ENCODE data around the gene VGLL1. TPM values are rescaled to one million over a fixed set of nuclear protein-coding genes. Genes with fewer than 3 reads are reported as not detected.

Gene VGLL1
- total RNA-seq, 1 donor from 2014 or later = not detected

DNA sequence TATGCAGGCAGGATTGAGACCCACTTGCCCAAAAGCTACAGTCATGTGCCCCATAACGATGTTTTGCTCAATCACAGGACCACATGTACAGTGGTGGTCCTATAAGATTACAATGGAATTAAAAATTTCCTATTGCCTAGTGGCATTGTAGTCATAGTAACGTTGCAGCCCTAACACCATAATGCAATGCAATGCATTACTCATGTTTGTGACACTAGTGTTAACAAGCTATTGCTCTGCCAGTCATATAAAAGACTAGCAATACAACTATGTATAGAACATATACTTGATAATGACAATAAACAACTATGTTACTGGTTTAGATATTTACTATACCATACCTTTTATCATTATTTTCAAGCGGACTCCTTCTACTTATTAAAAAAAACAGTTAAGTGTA, 50.6 kb downstream of the VGLL1 start:
- intact Hi-C loops (cut with DNase I) = no loop called here
- no peaks in the 10 kb centered on the region for H3K27me3 ChIP-seq (ENCODE audit: low read depth)
- H3K4me1 ChIP-seq = no peaks in the 10 kb centered on the region
- TF ChIP-seq CTCF (IDR thresholded peaks at IDR 0.05) = no peak
- no peaks in the 10 kb centered on the region for H3K9me3 ChIP-seq
- no peak overlapping the region for H3K27ac ChIP-seq
- no peaks in the 10 kb centered on the region for H3K36me3 ChIP-seq
- DNase-seq = no peak
- no peak overlapping the region for H3K4me3 ChIP-seq
- ATAC-seq = no peak

- Histone ChIP-seq H3K9me3 (no peaks in the 10 kb centered on the region), H3K4me1 (no peaks in the 10 kb centered on the region), H3K27ac (no peak overlapping the region), H3K27me3 (ENCODE audit: low read depth) (no peaks in the 10 kb centered on the region), H3K4me3 (no peak overlapping the region), H3K36me3 (no peaks in the 10 kb centered on the region)
- ATAC-seq (no peak), DNase-seq (no peak)
- intact Hi-C loops (cut with DNase I) = no loop called here
- no peak for TF ChIP-seq CTCF (IDR thresholded peaks at IDR 0.05)
Measured at GRCh38 chrX:136584545-136584944, 52.5 kb downstream of the VGLL1 start.

GRCh38 chrX:136585262-136585661, 53.2 kb downstream of the VGLL1 start:
- H3K36me3 ChIP-seq = no peaks in the 10 kb centered on the region
- H3K4me3 ChIP-seq = no peak overlapping the region
- intact Hi-C loops (cut with DNase I) = no loop called here
- TF ChIP-seq CTCF (IDR thresholded peaks at IDR 0.05) = no peak
- ATAC-seq = no peak
- H3K9me3 ChIP-seq = no peaks in the 10 kb centered on the region
- DNase-seq = no peak
- no peaks in the 10 kb centered on the region for H3K27me3 ChIP-seq (ENCODE audit: low read depth)
- H3K27ac ChIP-seq = no peak overlapping the region
- H3K4me1 ChIP-seq = no peaks in the 10 kb centered on the region

DNA sequence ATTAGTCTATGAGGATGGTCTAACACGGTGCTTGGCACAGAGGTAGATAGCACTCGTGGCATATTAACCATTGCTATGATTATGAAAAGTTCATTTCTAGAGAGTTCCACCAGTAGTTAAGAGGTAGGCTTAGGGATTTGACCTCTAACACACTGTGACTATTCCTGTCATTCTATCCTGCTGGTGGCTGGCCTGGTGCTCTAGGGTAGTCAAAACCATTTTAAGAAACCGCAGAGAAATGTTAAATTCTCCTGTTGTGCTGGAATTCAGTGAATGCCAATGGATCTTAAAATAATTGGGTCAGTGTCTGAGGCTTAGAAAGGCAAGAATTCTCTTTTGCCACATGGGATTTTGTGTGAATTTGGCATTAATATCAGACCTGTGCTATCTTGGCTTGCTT, 53.9 kb downstream of the VGLL1 start:
- no peak for ATAC-seq

GRCh38 chrX:136586386-136586785, 54.4 kb downstream of the VGLL1 start:
- Histone ChIP-seq H3K4me1 (no peaks in the 10 kb centered on the region), H3K36me3 (no peaks in the 10 kb centered on the region), H3K27ac (no peak overlapping the region), H3K9me3 (no peaks in the 10 kb centered on the region), H3K27me3 (ENCODE audit: low read depth) (no peaks in the 10 kb centered on the region), H3K4me3 (no peak overlapping the region)
- ATAC-seq (peak; percentile 73 to 77), DNase-seq (no peak)
- intact Hi-C loops (cut with DNase I) = no loop called here
- TF ChIP-seq CTCF (IDR thresholded peaks at IDR 0.05) = no peak

More for the DNA sequence above, 53.9 kb downstream of the VGLL1 start:
- intact Hi-C loops (cut with DNase I) = no loop called here
- H3K27me3 ChIP-seq (ENCODE audit: low read depth) = no peaks in the 10 kb centered on the region
- no peaks in the 10 kb centered on the region for H3K36me3 ChIP-seq
- no peaks in the 10 kb centered on the region for H3K4me1 ChIP-seq
- TF ChIP-seq CTCF (IDR thresholded peaks at IDR 0.05) = no peak
- DNase-seq = no peak
- no peaks in the 10 kb centered on the region for H3K9me3 ChIP-seq
- no peak overlapping the region for H3K27ac ChIP-seq
- H3K4me3 ChIP-seq = no peak overlapping the region

DNA sequence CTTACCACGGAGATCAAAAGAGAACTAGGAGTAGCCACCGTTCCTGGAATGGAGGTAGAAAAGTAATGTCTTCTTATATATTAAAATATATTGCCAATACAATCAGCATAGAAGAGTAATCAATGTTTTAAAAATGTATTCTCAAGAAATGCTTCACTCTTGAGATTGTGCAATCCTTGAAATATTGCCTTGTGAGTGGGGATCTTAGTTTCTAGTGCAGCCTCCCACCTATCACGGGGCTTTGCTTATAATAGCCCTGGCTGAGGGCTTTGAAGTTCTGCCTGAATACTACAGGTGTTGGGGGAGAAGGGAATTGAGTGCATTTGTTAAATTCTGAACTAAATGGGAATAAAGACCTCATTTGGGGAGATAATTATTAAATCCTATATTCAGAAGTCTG, 55.5 kb downstream of the VGLL1 start:
- Histone ChIP-seq H3K36me3 (no peaks in the 10 kb centered on the region), H3K4me1 (no peaks in the 10 kb centered on the region), H3K4me3 (no peak overlapping the region), H3K9me3 (no peaks in the 10 kb centered on the region), H3K27ac (no peak overlapping the region), H3K27me3 (ENCODE audit: low read depth) (no peaks in the 10 kb centered on the region)
- no peak for TF ChIP-seq CTCF (IDR thresholded peaks at IDR 0.05)
- intact Hi-C loops (cut with DNase I) = no loop called here
- ATAC-seq (no peak), DNase-seq (no peak)

All from lower lobe of right lung (tissue), 2 donors.